AG04449 (cell line): Measurements from ENCODE around the gene APOD.
"Not testable (repeated sequence)": the region's sequence is repeated elsewhere in the genome, so short reads cannot be mapped to it uniquely, and the experiment has no call there.

ENCODE experiments used
- CTCF ChIA-PET: fragments of 350-600 bp; formaldehyde crosslinking; extraction: SDS; loops from one replicate; lab custom pipeline; 2021; ENCODE audit warnings: antibody characterized with exemption; lab: Yijun Ruan, JAX
- POLR2A ChIA-PET: fragments of 400-600, 350-600 bp; formaldehyde crosslinking; extraction: SDS; loops from one replicate; lab custom pipeline; 2020; ENCODE audit warnings: antibody characterized with exemption, inconsistent platforms; lab: Yijun Ruan, JAX
- DNase-seq: peaks from one replicate; pipeline ENCODE4 v3.0.0-alpha.2; 2010; ENCODE audit warnings: low read depth, low spot score
- H3K4me3 ChIP-seq: 2 replicates; pipeline ENCODE4 v1.5.1; 2011; ENCODE audit warnings: low read depth, mild to moderate bottlenecking, control low read depth, low read length
- CTCF ChIP-seq: IDR thresholded peaks from one replicate; pipeline ENCODE4 v1.5.1; 2011; ENCODE audit warnings: mild to moderate bottlenecking, moderate library complexity, low read length, control low read depth, inconsistent platforms; ENCODE audit not compliant: insufficient read depth; ENCODE audit errors: missing control alignments

The APOD gene

DNA sequence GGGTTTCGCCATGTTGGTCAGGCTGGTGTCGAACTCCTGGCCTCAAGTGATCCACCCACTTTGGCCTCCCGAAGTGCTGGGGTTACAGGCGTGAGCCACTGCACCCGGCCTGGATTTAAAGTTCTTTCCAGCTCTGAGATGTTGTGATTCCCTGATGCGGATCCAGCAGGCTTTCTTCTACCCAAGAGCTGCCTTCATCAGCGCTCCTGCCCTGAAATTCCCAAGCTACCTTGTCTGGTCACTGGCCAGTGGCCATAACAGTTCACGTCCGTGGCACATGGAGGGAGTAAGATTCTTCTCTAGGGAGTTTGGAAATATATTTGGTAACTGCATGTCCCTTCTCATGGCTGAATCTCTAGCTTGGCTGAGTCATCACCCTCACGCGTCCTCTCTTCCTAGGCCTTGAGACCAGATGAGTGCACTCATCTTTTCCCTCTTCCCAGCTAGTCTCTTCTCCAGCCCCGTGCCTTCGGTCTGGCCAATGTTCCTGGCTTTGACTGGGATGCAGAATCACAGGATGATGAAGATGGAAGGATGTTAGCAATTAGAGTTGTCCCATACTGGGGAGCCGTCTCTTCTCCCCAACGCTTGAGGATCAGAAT is 29.8 kb upstream of the APOD start:
- DNase-seq: no peak
- POLR2A ChIA-PET: no interaction called here
- no peak overlapping the region for H3K4me3 ChIP-seq
- no peak for TF ChIP-seq CTCF
- CTCF ChIA-PET: no interaction called here

- POLR2A ChIA-PET: no interaction called here
- no peak for DNase-seq
- no peak for TF ChIP-seq CTCF
- CTCF ChIA-PET: no interaction called here
- no peak overlapping the region for H3K4me3 ChIP-seq
These were observed 28.5 kb upstream of the APOD start for GRCh38 chr3:195612075-195612800.

DNA sequence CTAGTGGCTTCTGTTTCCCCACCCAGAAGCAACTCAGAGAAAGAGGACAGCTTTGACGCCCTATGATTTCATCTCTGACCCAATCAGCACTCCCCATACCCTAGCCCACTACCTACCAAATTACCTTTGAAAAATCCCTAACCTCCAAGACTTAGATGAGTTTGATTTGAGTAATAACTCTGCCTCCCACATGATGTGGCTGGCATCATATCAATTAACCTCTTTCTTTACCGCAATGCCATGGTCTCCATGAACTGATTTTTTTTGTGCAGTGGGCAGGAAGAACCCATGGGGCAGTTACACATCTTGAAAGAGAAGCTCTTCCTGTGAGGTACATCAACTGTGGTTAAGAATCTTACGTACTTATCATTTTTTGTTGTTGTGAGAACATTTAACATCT is 25.5 kb upstream of the APOD start:
- CTCF ChIA-PET: no interaction called here
- no peak for DNase-seq
- POLR2A ChIA-PET: no interaction called here
- no peak for TF ChIP-seq CTCF
- no peak overlapping the region for H3K4me3 ChIP-seq

GRCh38 chr3:195601785-195602184 is 18.0 kb upstream of the APOD start:
- CTCF ChIA-PET, DNase-seq, POLR2A ChIA-PET, H3K4me3 ChIP-seq: not testable (repeated sequence)

DNA sequence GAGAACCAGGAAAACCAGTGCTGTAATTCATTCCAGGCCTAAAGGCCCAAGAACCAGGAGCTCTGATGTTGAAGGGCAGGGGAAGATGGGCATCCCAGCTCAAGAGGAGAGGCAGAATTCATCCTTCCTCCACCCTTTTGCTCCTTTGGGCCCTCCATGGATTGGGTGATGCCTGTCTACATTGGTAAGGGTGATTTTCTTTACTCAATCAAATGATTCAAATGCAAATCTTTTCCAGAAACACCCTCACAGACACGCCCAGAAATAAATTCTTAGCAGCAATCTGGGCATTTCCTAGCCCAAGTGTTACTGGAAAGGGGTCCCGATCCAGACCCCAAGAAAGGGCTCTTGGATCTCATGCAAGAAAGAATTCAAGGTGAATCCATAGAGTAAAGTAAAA is 17.6 kb upstream of the APOD start:
- no peak overlapping the region for H3K4me3 ChIP-seq
- TF ChIP-seq CTCF: no peak
- ChIA-PET CTCF (no interaction called here), POLR2A (no interaction called here)
- DNase-seq: no peak

GRCh38 chr3:195599926-195600325 is 16.2 kb upstream of the APOD start:
- POLR2A ChIA-PET, CTCF ChIA-PET, DNase-seq, H3K4me3 ChIP-seq: not testable (repeated sequence)

- POLR2A ChIA-PET, DNase-seq, CTCF ChIA-PET, H3K4me3 ChIP-seq: not testable (repeated sequence)
These were observed 15.8 kb upstream of the APOD start for GRCh38 chr3:195599516-195599915.

GRCh38 chr3:195597848-195598247 is 14.1 kb upstream of the APOD start:
- POLR2A ChIA-PET: no interaction called here
- CTCF ChIA-PET: interaction anchor here (1.3 kb wide), 1 partner anchor 13 kb away, joined by 3 read pairs; no protein-coding TSS in a partner anchor
- no peak for DNase-seq
- no peak for TF ChIP-seq CTCF
- H3K4me3 ChIP-seq: no peak overlapping the region
